ENCODE data around the gene ARPC2.

The ARPC2 gene

DNA sequence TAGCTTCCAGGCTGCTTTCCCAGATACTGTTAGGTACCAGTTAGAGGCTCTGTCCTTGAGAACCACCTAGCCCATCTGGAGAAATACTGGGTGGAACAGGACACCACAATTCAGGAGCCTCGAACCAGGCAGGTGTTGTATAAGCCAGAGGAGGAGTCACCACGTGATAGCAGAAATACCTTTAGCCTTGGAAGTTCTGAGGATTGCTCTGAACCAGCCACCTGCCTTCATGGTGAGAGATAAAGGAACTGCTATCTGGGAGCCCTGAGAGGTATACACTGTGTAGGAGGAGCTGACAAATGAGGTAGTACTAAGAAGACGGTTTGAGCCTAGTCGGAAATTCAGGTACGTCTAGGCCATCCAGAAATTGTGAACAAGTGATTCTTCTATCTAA, 36.2 kb downstream of the ARPC2 start:
- DNase-seq (ENCODE audit: low read depth, low spot score), result no peak

DNA sequence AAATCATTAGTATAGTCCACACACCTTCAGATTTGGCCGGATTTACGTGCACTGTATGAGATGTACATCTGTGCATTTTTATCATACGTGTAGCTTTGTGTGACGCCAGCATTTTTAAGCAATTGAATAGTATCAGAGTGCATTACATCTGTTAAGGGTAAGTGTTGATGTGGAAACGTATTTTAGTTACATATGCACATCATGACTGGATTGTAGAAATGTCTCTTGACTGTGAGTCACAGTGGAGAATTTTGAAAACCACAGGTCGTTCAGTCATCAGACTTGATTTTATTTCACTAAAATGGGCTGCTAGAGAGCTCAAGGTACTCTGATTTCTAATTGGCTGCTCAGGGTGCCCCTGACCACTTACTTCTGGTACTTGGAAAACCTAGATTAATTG, 38.5 kb downstream of the ARPC2 start:
- peak; percentile 23 for DNase-seq (ENCODE audit: low read depth, low spot score)

DNA sequence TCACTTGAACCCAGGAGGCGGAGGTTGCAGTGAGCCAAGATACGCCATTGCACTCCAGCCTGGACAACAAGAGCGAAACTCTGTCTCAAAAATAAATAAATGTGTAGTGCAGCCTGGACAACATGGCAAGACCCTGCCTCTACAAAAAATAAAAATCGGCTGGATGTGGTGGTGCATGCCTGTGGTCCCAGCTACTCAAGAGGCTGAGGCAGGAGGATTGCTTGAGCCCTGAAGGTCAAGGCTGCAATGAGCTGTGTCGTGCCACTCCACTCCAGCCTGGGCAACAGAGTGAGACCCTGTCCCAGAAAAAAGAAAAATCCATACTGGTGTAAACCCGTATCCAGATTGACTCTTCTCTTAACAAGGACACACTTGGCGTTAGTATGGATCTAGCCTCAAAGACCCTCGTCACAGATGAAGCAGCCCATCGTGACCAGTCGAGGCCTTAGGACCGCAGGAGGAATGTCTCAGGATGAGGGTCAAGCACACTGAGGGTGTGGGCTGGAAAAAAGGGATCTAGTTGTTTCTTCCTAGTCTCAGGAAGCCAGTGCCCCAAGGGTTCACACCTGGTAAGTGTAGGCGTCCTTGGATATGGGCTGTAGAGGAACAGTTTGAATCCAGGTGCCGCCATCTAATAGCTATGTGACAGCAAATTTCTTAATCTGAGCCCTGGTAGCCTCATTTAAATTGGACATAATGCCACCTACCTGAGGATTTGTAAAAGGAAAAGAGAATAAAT, 39.8 kb downstream of the ARPC2 start:
- DNase-seq (ENCODE audit: low read depth, low spot score), result no peak

DNA sequence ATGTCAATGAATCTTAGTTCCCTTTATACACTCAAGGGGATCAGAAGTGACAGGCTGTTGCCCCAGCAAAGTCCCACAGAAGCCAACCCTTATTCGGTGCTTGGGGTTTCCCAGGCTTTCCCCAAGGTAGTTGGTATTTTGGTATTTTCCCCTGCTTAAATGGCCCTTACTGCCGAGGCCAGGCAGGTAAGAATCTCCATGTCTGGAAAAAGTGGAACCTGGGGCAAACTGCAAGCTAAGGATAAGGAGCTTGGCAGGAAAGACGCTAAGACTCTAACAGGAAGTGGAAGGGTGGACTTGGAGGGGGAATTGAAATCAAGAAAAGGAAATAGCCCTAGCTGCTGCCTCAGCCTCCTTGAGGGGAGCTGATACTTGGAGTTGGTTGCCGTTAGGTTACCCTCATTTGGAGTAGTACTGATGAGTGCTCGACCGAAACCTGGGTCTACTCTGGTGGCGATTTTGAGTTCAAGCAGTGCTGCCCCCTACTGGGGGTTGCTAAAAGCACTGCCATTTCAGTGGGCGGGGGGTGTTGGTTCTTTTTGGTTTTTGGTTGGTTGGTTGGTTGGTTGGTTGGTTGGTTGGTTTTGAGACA, 40.5 kb downstream of the ARPC2 start:
- DNase-seq (ENCODE audit: low read depth, low spot score), result peak; percentile 31

DNA sequence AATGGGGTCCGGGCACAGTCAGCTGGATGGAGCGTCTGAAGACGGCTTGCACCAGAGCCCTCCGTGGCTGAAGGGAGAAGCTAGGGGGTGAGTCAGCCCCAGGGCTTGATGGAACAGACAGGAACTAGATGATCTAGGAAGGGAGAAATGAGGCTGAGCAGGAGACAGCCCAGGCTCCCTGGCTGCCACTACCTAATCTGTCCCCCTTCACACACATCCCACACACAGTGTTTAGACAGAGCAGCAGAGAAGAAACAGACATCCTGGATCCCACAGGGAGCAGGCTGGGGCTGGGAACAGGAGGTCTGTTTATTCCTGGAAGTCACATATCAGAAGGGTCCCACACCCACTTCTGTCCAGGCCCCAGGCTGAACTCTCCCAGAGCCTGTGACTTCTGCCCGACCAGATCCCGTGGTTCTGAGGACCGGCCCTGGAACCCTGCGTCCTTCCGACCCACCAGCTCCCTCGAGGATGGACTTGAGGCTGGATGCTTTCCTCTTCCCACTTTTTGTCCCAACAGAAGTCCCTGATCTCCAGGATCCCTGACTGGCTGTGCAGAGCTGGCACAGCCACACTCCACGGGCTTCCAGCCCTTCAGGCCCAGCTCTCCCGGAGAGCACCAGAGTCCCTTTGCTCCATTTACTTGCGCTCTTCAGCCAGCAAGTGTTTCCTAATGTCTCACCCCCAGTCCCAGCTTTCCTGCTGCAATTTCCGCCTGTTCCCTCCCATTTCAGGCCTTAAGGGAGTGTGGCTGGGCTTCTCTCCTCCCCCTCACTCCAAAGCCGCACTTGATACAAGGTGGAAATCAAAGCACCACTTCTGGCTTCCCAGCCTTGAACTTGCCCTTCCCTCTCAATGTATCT, 42.3 kb downstream of the ARPC2 start:
- peak; percentile 70 for DNase-seq (ENCODE audit: low read depth, low spot score)

DNA sequence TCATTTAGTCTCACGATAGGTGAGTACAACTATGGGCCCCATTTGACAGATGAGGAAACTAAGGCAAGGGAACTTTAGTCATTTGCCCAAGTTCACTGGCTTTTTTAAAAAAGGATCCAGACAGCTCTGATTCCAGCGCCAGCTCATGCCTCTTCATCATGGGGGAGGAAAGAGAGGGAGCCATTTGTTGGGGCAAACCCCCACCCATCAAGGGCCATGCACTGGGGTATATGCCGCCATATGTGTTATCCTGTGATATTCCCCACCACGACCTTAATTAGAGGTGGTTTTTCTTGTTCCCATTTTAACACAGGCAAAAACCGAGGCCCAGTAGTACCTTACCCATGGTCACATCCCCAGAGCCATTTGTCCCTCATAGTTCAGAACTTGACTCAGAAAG, 43.2 kb downstream of the ARPC2 start:
- no peak for DNase-seq (ENCODE audit: low read depth, low spot score)

DNA sequence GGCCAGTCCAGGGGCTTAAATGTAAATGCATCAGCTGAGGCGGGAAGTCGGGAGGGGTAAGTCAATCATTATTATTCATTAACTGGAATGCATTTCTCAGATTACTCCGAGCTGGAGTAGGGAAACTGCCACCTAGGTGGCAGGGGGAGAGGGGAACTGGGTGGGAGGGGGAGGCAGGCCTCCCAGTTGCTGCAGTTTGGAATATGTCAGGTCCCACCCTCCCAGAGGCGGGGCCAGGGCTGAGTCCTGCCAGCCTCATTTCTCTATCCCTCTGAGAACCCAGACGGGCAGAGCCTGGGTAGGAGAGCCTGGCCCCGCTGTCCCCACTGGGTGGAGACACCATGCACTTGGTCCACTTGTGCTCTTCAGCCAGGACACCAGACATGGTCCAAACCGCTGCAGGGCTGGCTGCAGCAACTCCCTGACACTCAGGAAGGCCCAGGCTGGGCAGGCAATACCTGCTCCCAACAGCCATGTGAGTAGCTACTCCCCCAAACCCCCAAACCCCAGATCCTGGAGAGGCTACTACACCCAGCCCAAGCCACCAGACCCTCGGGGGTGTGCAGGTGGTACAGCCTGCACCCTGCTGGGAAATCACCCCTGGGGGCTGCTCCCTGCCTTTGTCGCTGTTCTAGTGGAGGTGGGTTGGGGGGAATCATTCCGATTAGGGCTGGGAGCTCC, 43.9 kb downstream of the ARPC2 start, which contains the start of gene GPBAR1:
GPBAR1 (plus strand) TSS at position 274 of the 681 bp plus-strand sequence. CDS start 1,710 bp downstream, outside the sequence.
- peak; percentile 36 for DNase-seq (ENCODE audit: low read depth, low spot score)

DNA sequence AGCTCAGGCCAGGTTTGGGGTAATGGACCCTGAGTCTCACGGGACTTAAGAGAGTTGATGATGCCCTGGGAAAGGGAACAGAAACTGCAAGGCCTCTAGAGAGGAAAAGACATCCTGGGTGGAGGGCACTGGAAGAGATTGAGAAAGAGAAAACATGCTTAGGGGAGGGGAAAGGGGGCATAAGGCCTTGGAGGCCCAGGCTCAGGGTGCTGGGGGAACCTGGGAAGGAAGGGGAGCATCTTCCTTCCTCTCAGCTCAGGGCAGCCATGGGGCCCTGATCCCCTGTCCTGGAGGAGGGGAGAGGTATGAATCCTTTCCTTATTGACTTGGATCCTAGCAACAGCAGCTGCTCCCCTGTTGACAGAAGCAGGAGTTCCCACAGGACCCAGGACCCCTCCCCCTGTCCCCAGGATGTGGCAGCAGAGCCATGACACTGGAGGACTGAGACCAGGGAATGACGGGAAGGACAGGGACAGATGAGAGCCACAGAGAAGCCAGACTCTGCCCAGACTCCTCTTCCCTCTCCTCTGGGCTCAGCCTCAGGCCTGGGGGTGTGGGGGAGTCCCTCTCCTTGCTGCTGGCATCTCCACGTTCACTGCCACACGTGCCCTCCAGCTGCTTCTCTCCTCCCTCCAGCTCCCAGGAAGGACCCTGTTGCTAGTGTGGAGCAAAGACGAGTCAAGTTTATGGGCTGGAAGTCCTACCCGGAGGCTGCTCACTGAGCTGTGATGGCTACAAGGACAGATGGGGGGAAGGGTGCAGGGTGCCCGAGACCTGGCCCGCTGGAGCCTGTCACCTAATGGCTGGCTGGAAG, 44.6 kb downstream of the ARPC2 start:
- no peak for DNase-seq (ENCODE audit: low read depth, low spot score)

DNA sequence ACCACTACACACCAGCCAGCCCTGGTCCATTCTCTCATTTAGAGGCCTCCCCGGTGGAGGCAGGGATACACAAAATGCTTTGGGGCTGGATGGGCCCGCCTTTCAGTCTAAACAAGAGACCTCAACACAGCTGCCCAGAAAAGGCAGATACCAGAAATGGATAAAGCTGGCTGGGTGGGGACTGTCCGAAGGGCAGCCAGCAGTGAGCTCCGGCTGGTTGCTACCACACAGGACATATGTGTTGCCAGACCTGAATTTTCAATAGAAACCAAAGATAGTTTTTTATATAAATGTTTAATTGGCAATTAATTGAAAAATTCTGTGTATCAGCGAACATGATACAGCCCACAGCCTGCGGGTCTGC, 45.2 kb downstream of the ARPC2 start:
- no peak for DNase-seq (ENCODE audit: low read depth, low spot score)

DNA sequence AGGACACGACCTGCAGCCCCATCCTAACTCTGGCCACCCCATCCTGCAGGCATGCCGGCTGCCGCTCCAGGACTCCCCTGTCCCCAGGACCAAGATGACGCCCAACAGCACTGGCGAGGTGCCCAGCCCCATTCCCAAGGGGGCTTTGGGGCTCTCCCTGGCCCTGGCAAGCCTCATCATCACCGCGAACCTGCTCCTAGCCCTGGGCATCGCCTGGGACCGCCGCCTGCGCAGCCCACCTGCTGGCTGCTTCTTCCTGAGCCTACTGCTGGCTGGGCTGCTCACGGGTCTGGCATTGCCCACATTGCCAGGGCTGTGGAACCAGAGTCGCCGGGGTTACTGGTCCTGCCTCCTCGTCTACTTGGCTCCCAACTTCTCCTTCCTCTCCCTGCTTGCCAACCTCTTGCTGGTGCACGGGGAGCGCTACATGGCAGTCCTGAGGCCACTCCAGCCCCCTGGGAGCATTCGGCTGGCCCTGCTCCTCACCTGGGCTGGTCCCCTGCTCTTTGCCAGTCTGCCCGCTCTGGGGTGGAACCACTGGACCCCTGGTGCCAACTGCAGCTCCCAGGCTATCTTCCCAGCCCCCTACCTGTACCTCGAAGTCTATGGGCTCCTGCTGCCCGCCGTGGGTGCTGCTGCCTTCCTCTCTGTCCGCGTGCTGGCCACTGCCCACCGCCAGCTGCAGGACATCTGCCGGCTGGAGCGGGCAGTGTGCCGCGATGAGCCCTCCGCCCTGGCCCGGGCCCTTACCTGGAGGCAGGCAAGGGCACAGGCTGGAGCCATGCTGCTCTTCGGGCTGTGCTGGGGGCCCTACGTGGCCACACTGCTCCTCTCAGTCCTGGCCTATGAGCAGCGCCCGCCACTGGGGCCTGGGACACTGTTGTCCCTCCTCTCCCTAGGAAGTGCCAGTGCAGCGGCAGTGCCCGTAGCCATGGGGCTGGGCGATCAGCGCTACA, 45.9 kb downstream of the ARPC2 start:
- no peak for DNase-seq (ENCODE audit: low read depth, low spot score)

DNA sequence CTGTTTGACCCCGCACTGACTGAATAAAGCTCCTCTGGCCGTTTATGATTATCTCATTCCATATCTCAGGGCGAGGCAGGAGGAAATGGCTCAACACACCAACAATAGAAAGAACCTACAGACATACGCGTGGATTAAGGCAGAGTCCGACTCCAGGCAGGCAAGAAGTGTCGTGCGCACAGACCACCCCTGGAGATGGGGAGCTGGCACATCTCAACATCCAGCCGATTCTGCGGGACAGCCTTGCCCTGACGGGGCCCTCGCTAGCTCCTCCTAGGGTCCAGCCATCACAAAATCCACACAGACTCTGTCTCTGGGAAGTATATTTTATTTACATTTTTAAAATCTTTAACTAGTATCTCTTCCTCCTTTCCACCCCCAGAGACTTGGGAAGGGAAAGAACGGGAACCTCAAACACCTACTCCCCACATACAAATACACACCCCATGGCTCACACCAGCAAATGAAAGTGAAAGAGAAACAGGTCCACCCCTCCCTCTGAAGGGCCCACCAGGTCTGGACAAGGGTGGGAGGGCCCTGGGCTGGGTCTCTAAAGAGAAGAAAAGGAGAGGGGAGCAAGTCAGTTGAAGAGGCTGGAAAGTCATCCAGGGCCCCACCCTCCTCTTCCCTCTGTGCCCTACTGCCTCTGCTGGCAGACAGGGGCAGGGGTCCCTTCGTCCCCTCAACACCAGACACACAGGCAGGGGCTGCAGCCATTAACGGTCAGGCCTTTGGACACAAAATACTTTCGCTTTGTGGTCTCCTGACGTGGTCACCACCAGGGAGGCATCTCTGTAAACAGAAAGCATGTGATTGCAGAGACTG, 47.0 kb downstream of the ARPC2 start:
- no peak for DNase-seq (ENCODE audit: low read depth, low spot score)

DNA sequence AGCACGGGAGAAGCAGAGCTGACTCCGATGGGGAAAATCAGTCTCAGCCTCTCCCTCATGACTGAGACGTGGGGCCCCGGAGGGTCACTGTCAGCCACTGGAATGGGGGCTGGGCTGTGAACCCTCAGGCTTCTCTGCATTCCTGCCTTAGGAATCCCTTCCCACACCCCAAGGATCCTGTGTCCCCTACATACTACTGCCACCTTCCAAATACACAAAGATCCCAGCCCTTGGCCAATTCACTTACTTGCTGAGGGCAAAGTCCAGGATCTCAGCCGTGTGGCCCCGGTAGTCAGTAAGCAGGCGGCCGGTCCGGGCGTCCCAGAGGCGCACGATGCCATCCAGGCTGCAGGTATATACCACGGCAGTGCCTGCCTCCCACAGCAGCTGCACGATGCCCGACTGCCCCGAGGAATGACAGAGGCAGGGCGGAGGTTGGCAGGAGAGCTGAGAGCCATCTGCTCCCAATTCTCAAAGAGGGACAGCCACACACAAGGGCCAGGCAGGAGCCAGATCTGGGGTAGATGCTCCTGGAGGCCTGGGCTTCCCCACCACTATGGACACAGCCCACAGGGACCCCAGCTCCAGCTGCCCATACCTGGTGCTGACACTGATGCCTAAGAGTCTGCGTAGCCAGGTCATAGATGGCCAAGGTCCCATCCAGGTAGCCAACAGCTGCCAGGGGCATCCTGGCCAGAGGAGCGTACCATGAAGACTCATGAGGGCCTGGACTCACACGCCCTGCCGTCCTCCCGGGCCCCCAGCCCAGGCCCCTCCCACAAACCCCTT, 48.0 kb downstream of the ARPC2 start:
- DNase-seq (ENCODE audit: low read depth, low spot score), result no peak

DNA sequence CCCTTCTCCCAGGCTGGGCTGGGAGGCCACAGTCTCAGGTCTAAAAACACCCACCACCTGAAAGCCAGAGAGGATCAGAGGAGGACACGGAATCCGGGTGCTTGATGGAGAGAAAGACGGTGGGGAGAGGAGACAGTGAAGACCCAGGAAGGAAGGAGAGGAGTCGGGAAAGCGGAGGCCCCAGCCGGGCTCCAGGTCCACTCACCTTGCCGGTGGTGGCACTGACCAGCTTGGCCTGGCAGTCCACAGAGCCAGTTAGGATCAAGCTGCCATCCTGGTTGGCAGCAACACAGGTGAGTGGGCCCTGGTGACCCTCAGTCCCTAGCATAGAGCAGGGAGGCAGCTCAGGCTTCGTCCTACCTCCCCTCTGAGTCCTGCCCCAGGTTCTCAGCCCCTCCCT, 48.6 kb downstream of the ARPC2 start:
- no peak for DNase-seq (ENCODE audit: low read depth, low spot score)

DNA sequence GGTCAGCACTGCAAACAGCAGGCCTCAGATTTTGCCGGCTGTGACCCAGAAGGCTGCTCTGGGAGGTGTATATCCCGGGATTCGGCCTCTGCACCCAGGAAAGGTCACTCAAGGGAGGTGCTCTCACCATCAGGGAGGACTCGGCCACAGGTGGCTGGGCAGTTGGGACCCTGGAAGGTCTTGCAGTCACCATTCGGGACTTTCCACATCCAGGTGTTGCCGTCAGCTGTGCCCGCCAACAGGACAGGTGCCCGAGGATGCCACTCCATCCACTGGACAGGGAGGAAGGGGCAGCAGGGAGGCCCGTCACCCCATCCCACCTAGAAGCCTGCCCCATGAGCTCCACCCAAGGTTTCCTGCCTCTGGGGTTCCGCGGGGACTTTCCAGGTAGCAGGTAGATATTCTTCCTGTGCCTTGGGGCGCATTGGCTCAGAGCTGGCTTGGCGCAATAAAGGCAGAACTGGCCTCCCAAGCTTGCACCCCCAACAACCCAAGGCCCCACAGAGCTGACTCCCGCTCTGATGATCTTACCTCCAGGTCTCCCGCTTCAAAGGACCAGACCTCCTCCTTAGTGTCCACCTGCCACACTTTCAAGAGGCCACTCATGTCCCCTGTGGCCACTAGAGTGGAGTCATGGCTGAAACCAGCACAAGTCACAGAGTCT, 49.5 kb downstream of the ARPC2 start:
- no peak for DNase-seq (ENCODE audit: low read depth, low spot score)

DNA sequence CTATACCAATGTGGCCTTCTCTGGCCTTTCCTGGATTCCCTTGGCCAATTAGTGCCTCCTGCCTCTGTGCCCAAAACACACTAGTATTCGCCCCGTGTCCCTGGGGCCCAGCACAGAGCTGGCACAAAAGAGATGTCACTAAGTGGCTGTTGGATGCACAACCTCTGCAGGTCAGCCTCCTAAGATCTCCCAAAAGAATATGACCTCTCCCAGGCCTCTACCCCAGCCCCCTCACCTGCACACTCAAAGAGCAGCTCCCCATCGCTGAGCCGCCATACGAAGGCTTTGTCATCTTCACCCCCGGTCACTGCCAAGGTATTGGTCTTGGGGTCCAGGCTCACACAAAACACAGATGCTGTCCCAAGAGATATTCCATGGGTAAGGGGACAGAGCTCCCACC, 50.3 kb downstream of the ARPC2 start:
- DNase-seq (ENCODE audit: low read depth, low spot score), result no peak

DNA sequence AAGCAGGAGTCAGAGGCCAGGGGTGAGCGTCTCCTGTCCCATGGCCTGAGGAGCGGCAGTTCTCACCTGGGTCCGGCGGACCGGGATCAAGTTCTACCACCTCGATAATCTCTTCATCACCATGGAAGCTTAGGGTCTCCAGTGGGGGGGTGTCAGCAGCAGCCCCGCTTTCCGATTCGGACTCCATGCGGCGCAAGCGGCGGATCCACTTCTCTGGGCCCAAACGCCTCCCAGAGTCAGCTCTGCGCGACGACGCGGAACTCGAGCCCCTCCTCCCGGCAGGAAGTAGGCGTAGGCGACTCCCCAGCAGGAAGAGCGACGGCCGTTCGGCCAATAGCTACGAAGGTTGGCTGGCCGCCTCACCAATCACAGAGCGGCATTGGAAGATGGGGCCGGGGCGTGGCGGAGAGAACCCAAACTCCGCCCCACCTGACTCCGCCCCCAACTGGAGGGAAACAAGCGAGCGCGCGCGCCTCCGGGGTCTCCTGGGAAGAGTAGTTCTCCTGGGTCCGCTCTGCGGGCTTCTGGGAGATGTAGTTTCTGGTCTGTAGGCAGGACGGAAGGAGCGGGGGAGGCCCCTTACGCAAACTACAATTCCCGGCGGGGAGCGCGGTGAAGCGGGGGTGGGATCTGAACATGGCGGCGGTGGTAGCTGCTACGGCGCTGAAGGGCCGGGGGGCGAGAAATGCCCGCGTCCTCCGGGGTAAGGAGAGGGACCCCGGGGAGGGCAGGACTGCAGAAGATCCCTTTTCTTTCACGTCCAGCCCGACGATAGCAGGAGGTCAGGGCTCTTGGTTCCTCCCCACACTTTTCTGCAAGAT, 53.1 kb downstream of the ARPC2 start, which contains the start of the genes AAMP and PNKD:
AAMP (minus strand) TSS at position 238 of the 821 bp plus-strand sequence; CDS start at position 187, 51 bp downstream.
PNKD (plus strand) TSS at position 620 of the 821 bp plus-strand sequence; CDS start at position 637, 17 bp downstream.
- DNase-seq (ENCODE audit: low read depth, low spot score), result peak; percentile 100
